NCI-H82 (cell line): ENCODE results near the gene STAC2.
A peak's percentile ranks its signal among the peaks of the same experiment; 100 is the strongest.

Experiments used
- DNase-seq: peaks from one replicate; lab custom pipeline; 2025; lab: John Stamatoyannopoulos, UW

STAC2 gene

DNA sequence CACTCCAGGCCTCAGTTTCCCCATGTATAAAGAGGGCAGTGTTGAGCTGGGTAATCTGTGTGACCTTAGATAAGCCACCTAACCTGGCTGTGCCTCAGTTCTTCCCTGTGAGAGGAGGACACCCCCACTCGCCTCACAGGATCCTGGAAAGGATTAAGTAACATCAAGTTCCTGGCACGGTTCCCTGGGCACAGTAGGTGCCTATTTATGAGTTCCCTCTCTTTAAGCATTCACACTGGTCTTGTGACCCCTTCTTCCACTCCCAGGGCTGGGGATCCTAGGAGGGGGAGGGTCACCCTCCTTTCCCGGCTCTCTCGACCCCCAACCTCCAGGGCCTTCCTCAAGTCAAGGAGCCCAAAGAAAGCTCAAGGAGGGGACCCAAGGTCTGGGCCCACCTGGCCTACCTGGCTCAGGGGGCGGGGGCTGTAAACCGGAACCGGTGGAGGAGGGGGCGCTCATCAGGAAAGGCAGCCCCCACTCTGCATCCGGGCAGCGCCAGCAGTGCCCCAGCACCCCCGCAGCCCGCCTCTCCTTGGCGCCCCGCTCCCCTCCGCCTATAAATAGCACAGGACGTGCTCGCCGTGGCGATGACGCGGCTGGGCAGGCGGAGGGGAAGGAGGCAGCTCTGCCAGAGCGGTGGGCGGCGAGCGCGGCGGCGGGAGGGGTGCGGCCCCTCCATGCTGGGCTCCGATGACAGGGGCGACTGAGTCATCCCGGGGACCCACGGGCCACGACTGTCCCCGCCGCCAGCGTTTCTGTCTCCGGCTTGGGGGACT, 16.2 kb downstream of the STAC2 start:
- no peak for DNase-seq

DNA sequence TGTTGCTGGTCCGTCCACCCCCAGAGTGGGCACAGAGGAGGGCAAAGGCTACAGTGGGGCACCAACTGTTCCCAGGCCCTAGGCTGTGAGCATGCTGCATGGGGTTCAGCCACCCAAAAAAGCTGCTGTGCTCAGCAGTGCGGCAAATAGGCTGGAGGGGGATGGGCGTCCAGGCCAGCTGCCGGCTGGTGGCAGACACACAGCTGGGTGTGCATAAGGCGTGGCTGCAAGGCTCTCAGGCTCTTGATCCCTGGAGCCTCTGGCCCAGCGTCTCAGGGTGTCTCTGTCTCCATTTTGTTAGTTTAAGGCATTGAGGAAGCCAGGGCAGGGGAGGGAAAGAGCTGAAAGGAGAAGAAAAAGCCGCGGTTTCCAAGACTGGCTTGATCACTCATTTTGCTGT, 16.9 kb downstream of the STAC2 start:
- peak; percentile 90 for DNase-seq

DNA sequence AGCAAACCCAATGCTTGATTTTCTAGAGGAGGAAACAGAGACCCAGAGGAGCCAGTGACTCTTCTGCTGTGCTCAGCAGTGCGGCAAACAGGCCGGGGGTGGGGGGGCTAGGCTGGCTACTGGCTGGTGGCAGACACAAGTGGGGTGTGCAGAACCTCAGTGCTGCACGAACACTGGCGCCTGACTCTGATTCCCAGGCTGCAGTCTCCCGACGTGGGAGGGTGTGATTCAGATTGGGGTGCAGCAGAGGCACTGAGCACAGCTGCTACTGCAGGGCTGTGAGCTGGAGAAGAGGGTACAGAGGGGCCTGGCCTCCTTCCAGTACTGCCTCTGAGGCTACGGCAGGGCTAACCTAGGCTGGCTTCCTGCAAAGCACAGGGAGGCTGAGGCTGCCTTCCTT, 17.6 kb downstream of the STAC2 start:
- DNase-seq: no peak

DNA sequence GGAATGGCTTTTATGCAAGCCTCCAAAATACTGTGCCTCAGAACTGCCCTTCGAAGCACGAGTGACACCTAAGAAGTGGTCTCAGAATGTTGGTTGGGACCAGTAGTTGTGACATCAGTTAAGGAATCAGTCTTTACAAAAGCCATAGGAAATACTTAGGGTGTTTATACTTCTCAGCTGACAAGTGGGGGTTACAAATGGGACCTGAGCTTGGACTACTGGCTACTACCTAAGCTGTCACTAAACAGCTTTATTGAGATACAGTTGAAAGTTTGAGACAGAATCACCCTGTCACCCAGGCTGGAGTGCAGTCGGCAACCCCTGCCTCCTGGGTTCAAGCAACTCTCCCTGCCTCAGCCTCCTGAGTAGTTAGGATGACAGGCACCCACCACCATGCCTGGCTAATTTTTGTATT, 20.6 kb downstream of the STAC2 start:
- DNase-seq: peak; percentile 52

DNA sequence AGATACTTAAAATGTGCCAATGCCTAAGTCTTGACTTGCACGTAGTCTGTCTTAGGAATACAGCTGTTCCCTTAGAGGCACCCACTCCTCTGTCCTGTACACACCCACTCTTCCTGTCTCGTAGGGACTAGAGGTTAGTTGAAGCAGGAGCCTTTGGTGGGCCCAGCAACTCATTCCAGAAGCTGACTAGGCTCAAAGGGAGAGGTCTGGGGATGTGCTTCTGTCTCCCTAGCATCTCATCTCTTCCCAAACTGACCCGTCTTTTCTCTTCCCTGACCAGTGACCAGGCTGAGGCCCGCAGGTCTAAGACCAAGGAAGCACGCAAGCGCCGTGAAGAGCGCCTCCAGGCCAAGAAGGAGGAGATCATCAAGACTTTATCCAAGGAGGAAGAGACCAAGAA, 21.5 kb downstream of the STAC2 start:
- no peak for DNase-seq

DNA sequence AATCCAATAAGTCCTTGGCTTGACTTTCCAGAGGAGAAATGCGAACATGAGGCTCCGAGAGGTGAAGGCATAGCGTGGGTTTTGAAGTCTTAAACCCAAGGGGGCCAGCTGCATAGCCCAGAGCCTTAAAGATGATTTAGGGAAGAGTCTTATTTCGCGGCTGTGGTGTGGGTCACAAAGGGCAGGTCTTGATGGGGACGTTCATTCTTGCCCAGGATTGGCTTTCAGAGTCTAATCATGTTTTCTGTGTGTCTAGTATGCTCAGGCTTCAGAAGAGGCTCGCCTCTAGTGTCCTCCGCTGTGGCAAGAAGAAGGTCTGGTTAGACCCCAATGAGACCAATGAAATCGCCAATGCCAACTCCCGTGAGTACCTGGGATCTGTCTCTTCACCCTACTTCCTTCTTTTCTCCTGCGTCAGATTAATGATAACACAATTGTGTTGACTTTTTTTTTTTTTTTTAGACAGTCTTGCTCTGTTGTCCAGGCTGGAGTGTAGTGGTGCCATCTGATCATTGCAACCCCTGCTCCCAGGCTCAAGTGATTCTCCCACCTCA, 24.7 kb downstream of the STAC2 start:
- DNase-seq: no peak

DNA sequence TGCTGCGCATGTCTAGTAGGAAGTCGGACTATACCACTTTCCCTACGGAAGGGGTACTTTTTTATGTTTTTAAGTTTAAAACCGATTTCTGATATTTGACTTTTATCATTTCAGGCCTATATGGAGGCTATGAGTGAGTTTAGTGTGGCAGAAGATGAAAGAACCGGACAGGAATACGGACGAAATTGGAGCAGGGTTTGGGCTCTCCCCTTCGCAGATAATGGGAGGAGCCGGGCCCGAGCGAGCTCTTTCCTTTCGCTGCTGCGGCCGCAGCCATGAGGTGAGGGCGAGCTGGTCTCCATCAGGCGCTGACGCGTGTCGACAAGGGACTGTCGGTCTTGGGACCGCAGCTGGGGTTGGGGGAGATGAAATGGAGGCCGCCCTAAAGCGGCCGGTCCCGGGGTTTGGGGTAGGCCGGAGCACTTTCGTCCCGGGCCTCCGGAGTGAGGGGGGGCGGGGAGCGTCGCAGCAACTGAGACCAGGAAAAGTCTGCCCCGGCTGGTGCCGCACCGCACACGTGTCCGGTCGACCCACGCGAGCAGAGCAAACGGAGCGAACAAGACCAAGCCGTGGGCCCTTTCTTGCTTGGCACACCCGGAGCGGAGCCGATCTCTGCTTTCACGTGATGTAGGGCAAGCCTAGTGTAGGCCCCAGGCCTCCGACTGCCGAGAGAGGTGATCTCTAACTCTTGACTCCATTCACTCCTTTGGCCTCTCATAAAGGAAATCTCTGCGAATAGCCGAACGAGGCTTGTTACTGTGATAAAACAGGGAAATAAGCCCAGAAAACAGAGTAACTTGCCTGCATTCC, 25.5 kb downstream of the STAC2 start, which contains the start of gene RPL19:
Gene RPL19, plus strand, starts transcription at position 214 of the 810 bp plus-strand sequence. Its CDS starts 62 bp downstream, at position 276.
- peak; percentile 92 for DNase-seq

DNA sequence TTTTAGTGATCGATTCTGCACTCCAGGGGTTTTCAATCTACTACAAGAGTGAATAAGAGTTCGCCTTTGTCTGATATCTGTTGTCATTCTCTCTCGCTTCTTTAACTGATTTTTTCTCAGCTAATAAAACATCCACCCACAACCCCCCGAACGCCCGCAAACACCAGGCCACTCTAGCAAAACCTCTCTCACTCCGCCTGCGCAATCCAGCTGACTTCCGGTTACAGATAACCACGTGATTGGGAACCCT, 26.0 kb downstream of the STAC2 start:
- DNase-seq: peak; percentile 98

DNA sequence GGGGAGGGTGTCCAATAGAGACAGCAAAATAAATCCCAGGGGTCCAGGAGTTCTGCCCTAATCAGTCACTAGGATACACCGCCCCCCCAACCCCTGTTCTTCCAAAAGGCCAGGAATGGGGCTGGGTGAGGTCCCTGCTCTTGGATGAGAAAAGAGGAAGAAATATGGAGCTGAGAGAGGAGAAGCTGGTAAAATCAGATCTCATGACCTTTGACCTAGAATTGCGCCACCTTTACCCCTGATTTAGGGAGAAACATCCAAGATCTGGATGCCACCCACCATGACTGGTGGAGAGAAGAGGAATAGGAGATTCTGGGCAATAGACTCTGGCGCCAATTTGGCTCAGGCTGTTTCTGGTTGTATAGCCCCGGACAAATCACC, 27.6 kb downstream of the STAC2 start:
- DNase-seq: no peak

DNA sequence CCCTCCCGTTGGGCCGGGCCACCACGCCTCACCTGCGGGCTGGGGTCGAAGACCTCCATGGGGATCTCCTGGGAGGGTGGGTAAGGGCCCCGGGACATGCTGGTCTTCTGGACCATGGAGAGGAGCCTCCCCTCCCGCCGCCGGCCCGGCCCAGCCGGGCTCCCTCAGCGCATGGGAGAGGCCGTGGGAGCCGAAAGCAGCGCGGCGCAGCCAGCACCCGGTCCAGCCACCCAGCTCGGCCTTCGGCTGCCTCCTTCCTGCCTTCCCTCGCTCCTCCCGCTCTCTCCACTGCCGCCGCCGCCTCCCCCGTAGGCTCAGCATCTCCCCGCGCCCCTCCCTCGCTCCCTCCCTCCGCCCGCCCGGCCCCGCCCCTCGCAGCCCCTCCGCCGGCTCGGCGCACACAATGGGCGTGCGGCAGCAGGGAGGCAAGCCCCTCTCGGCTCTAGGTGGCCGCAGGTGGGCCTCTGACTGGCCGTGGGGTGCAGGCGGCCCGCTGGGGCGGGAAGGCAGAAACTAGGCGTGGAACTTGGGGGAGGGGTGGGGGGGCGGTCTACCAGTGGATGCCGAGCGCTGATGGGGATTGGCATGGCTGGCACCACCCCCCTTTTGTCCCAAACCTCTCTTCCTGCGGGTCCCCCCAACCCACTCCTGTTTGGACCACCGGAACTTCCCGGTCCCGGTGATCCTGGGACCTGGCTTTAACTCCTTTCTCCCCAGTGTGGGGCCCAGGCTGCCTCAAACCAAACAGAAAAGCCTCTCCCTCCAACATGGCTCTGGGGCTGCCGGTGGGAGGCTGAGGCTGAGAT, 28.2 kb downstream of the STAC2 start, which contains the start of gene CACNB1:
Gene CACNB1, minus strand, starts transcription at position 290 of the 806 bp plus-strand sequence. Its CDS starts 174 bp downstream, at position 116.
- DNase-seq: peak; percentile 91

DNA sequence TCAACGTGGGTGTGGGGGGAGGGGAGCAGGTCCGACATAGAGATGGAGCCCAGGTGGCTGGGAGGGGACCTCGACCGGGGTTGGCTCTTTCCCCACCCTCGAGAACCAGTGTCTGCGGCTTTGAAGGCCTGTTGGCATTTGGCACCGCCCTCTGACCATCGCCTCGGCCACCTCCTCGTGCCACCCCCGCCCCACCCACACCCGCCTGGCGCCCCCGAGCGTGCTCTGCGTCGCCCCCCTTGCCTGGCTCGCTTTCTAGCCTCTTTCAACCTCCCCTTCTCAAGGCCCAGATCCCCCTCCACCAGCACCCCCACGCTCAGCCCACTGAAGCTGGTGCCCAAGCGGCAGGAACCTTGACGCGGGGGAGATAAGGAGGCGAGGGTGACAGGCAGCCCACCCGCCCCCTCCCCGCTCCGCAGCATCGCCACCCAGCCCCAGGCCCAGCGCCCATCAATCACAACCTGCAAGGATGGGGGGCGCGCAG, 28.9 kb downstream of the STAC2 start:
- DNase-seq: peak; percentile 52

DNA sequence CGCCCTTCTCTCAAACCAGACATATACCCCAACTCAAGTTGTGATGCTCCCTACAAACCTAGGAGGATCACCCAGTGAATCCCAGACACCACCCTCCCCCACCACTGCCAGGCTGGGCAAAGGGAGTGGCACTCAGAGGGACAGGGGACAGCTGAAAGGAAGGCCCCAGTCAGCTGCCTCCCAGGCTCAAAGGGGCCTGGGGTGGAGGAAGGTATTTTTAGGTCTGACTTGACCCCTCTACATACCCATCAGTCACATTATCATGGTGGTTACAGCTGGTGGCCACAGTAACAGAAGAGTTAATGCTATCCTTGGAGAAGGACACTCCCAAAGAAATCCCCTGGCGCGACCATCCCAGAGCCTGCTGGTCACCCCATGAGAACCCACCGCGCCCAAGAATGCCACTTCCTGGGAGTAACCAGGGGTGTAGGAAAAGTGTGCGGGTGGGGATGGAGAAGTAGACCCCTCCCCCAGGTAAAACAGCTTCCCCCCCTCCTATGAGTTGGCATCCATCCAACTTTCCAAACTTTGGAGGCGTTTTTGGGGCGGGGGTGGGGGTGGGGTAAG, 29.4 kb downstream of the STAC2 start:
- DNase-seq: no peak

DNA sequence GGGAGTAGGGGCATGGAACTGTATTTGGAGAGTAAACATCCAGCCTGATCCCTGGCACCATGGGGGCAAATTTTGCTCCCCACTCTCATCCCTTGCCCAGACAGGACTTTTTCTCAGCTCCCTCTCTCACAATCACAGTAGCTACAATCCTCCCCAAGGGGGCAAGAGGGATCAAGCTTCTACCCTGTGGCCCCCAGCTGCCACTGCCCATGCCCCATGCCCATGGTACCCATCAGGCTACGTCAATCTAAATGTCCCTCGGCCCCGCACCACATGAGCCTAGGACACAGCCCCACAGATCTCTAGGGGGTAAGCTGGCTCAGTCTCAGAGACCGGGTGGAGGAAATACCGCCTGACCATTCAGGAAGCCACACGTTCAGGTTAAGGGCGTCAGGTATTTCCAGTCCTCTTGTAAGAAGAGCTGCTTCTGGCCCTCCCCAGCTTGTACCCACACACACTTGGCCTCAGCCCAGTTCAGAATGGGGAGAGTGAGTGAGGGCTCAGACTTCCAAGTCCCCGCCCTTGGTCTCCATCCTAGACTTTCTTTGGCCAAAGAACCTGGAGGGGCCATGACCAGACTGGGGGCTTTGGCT, 30.1 kb downstream of the STAC2 start:
- no peak for DNase-seq

DNA sequence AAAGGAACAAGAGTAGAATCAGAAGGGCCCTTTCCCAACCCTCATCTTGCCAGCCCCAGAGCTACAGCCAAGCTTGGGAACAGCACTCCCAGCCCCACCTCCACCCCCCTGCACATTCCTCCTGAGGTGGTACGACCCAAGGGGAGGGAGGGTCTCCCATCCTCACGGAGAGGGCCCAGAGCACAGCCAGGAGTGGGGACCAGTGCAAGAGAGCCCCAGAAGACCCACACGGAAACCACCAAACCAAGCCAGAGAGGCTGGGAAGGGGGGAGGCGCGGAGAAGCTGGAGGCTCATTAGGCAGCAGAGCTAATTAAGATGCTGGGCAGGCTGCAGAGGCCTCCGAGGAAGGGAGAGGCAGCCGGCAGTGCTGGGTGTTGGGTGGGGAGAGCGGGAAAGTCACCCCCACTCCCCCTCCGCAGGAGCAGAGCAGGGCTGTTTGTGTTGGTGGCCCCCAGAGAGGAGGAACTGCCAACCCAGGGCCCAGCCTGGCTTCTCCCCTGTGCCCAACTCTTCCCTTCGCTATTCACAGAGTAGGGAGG, 30.7 kb downstream of the STAC2 start:
- peak; percentile 54 for DNase-seq

DNA sequence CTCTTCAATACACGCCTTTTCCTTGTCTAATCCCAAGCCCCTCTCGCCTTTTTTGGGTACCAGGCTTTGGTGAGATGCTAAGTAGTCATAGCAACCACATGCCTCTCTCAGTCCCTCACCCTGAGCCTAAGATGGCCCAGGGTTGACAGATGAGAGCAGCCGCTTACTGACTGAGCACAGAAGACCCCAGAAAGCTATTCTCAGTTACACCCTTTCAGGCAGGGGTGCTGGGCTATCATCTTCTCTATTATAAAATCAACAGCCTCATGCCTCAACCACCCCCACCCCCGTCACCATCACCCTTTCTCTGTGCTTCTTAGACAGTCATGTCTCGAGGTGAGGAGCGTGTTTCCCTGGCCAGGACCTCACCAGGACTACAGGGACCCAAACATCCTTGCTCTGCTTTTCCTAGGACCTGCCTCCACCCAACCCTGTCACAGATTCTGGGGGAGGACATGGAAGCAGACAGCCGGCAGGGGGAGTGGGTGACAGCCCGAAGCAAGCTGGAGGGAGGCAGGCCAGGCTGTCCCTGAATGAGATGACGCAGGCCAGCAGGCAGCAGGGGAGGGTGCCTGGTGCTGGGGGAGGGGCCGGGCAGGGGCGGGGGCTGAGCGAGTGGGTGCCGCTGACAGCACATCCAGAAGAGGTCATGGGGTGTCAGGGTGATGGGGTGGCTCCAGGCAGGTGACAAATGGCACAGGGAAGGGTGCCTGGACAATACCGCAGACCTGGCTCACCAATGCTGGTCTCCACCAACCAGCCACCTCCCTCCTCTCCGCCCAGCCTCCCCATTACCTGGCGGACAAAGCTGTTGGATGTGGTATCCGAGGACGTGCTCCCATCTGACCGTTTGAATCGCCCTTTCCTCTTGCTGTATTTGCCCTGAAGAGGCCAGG, 31.4 kb downstream of the STAC2 start:
- DNase-seq: peak; percentile 89

DNA sequence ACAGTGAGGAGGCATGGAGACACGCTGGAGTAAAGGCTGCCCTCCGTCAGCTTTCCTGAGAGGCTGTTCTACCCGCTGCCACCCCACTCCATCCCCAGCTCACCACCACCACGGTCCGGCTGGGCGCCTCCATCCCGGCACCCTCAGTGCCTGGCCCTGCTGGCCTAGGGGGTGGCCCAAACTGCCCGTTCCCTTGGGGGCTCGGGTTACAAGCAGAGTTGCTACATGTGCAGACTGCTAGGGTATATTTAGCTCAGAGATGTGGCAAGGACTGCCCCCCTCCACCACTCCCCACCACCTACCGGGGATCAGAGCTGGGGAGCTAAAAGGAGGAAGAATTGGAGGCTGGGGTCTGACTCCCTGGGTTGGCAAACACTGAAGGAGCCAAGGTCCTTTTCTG, 32.4 kb downstream of the STAC2 start:
- DNase-seq: no peak

DNA sequence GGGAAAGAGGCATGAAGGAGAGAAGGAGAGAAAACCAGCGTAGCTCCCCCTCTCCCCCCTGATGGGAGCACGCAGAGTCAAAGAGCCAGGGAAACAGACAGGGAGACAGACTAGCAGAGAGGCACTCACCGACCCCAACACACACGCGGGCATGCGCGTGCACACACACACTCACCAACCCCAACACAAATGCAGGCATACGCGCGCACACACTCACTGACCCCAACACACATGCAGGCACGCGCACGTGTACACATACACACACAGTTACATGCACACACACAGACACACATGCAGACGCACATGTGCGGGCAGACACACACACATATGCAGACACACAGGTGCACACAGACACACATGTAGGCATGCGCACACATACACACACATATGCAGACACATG, 32.8 kb downstream of the STAC2 start:
- no peak for DNase-seq

DNA sequence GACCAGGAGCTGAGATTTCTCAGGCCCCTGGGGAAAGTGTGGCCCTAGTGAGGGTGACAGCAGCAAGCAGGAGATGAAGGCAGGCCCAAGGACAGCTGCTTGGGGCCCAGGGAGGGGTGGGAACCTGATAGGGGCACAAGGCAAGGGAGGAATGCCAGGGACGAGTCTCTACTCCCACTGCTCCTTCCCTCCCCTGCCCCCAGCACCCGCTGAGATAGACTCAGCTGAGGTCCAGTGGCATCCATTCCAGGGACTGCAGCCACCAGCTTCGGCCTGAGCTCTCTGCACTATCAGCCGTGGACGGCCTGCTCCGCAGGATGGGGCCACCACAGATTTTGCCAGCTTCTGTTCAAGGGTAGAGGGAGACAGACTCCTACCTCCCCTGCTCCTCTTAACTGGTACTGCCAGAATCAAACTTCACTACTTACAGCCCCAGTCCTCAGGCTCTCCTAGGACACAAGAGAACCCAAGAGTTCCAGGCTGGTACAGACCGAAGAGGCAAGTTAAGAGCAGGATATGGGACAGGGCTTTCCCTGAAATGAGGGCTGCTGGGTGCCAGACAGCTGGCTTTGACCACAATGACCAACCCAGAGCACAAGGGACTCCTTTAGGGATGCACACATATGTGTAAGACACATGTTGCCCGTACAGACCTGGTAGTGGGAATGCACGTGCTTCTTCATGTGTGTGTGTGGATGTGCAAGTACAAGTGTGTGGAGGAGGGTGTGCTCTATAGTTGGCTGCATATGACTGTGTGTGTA, 33.8 kb downstream of the STAC2 start:
- no peak for DNase-seq

DNA sequence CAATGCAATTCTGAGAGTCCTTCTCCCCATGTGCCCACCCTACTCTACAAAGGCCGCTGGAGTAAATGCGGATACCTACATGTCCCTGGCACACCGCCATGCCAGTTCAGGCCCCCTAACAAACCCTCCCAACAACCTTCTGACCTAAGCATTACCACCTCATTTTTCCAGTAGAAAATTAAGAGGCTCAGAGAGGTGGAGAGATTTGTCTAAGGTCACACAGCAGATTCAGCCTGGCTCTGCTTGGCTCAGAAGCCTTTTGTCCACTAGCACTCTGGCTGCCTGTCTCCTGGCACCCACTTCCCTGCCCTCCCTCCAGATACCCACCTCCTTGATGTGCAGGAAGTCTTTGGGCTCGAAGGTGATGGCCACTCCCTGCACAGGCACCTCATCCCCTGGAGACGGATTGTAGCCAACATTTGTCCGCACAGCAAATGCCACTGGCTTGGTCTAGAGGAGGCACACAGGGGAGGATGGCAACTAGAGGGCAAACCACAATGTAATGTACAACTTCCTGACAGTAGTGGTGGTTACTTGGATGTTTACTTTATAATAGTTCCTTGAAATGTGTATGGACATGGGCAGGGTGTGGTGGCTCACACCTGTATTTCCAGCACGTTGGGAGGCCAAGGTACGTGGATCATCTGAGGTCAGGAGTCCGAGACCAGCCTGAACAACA, 38.5 kb downstream of the STAC2 start:
- DNase-seq: no peak
